SJCRH30 (cell line): ENCODE results near the gene CNTNAP2. TPM values are rescaled to one million over a fixed set of nuclear protein-coding genes. Genes with fewer than 3 reads are reported as not detected.

ENCODE experiments used
- DNase-seq, 2 experiments: peaks; one replicate each; pipeline ENCODE4 v3.0.0-alpha.2; 2015 to 2020
- H3K27ac ChIP-seq: fragments of 250-450 bp; sonication (Bioruptor Pico); 2 replicates; pipeline ENCODE4 v1.5.1; 2020; ENCODE audit warnings: mild to moderate bottlenecking, moderate library complexity
- H3K27me3 ChIP-seq: fragments of 250-450 bp; sonication (Bioruptor Pico); 2 replicates; pipeline ENCODE4 v1.5.1; 2020; ENCODE audit warnings: mild to moderate bottlenecking, moderate library complexity
- H3K36me3 ChIP-seq: fragments of 250-450 bp; sonication (Bioruptor Pico); 2 replicates; pipeline ENCODE4 v1.5.1; 2020; ENCODE audit warnings: mild to moderate bottlenecking, moderate library complexity
- H3K4me1 ChIP-seq: fragments of 250-450 bp; sonication (Bioruptor Pico); 2 replicates; pipeline ENCODE4 v1.5.1; 2020; ENCODE audit warnings: mild to moderate bottlenecking, moderate library complexity
- H3K4me3 ChIP-seq: fragments of 250-450 bp; sonication (Bioruptor Pico); 2 replicates; pipeline ENCODE4 v1.5.1; 2020; ENCODE audit warnings: mild to moderate bottlenecking, moderate library complexity
- H3K9me3 ChIP-seq: fragments of 250-450 bp; sonication (Bioruptor Pico); replicated peaks from 2 replicates; pipeline ENCODE4 v1.5.1; 2020; ENCODE audit warnings: mild to moderate bottlenecking, moderate library complexity
- total RNA-seq: library from RNA; depleted of rRNA; stranded (reverse); fragments of >200 nt; shearing (Covaris generic); gene quantifications from 2 replicates; pipeline ENCODE4 v1.2.3, GENCODE V29; 2014

Gene CNTNAP2
- total RNA-seq, 1 experiment from 2014 or later = not detected

GRCh38 chr7:146656988-146657387, 540.4 kb downstream of the CNTNAP2 start:
- H3K27ac ChIP-seq = no peak overlapping the region
- H3K4me3 ChIP-seq = no peak overlapping the region
- no peaks in the 10 kb centered on the region for H3K9me3 ChIP-seq
- H3K4me1 ChIP-seq = peaks cover 16% of the 10 kb centered on the region
- no peaks in the 10 kb centered on the region for H3K27me3 ChIP-seq
- DNase-seq = no peak
- no peaks in the 10 kb centered on the region for H3K36me3 ChIP-seq

DNA sequence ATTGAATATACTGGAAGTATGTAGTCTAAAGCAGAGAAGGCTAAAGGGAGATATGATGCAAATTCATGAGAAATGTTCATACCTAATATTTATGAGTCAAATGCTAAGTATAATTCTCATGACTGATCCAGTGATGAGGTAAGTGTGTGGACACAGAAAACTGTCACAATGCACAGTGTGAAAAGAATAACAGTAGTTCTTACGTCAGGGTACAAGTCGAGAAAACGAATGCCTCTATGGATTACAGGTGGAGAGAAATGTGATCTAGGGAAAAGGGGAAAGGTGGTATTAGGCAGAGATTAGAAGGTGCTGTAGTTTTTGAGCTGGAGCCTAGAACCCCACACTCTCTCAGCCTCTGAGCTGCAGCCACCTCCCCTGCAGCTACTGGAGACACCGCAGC, 542.0 kb downstream of the CNTNAP2 start:
- DNase-seq = no peak
- Histone ChIP-seq H3K4me1 (peaks cover 16% of the 10 kb centered on the region), H3K36me3 (no peaks in the 10 kb centered on the region), H3K4me3 (no peak overlapping the region), H3K9me3 (no peaks in the 10 kb centered on the region), H3K27me3 (no peaks in the 10 kb centered on the region), H3K27ac (no peak overlapping the region)

DNA sequence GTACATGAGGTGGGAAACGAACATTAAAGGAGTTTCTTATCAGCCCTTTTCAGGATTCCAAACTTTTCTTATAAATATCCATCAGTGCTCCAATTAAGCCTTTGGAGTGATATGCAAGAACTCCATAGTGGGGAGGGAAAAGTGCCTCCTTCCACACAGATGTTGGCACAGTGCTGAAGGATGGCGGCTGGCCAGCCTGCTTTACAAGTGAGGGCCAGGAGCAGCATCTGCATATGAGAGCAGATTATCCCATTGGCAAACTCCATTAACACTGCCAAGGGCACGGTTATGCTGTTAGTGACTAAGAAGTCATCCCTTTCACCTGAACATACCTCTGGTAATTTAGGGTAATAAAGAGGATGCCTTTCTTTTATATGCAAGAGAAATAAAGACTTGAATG, 543.1 kb downstream of the CNTNAP2 start:
- H3K36me3 ChIP-seq = no peaks in the 10 kb centered on the region
- H3K4me3 ChIP-seq = no peak overlapping the region
- no peaks in the 10 kb centered on the region for H3K9me3 ChIP-seq
- no peaks in the 10 kb centered on the region for H3K27me3 ChIP-seq
- H3K4me1 ChIP-seq = peaks cover 16% of the 10 kb centered on the region
- DNase-seq = no peak
- no peak overlapping the region for H3K27ac ChIP-seq

GRCh38 chr7:146660839-146661238, 544.2 kb downstream of the CNTNAP2 start:
- Histone ChIP-seq H3K36me3 (no peaks in the 10 kb centered on the region), H3K27me3 (no peaks in the 10 kb centered on the region), H3K4me1 (peaks cover 10% of the 10 kb centered on the region), H3K4me3 (no peak overlapping the region), H3K27ac (no peak overlapping the region), H3K9me3 (no peaks in the 10 kb centered on the region)
- DNase-seq = no peak

DNA sequence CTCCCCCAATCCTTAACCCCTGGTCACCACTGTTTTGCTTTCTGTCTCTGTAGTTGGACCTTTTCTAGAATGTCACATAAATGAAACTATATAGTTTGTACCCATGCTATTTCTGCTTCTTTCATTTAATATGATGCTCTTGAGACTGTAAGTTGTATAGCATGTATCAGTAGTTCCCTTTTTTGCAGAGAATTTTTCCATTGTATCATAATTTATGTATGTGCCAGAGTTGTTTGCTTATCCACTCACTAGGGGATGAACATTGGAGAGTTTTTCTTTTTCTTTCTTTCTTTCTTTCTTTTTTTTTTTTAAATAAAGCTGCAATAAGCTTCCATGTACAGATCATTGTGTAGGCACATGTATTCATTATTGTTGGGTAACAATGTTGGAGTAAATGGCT, 544.8 kb downstream of the CNTNAP2 start:
- Histone ChIP-seq H3K4me1 (peaks cover 4% of the 10 kb centered on the region; the same call in 1 of the 2 replicates), H3K9me3 (no peaks in the 10 kb centered on the region), H3K27ac (no peak overlapping the region), H3K4me3 (no peak overlapping the region), H3K36me3 (no peaks in the 10 kb centered on the region), H3K27me3 (no peaks in the 10 kb centered on the region)
- no peak for DNase-seq

GRCh38 chr7:146661929-146662328, 545.3 kb downstream of the CNTNAP2 start:
- H3K9me3 ChIP-seq = no peaks in the 10 kb centered on the region
- H3K4me1 ChIP-seq = no peaks in the 10 kb centered on the region
- no peaks in the 10 kb centered on the region for H3K36me3 ChIP-seq
- H3K27me3 ChIP-seq = no peaks in the 10 kb centered on the region
- no peak overlapping the region for H3K4me3 ChIP-seq
- no peak for DNase-seq
- H3K27ac ChIP-seq = no peak overlapping the region

DNA sequence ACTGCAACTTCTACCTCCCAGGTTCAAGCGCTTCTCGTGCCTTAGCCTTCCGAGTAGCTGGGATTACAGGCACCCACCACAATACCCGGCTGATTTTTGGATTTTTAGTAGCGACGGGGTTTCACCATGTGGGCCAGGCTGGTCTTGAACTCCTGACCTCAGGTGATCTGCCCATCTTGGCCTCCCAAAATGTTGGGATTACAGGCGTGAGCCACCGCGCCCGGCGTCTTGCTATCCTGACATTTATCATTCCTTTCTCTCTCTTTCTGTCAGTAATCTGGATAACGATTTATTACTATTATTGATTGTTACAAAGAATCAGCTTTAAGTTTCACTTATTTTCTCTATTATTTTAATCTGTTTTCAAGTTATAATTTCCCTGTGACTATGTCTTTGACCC, 548.4 kb downstream of the CNTNAP2 start:
- Histone ChIP-seq H3K9me3 (no peaks in the 10 kb centered on the region), H3K27me3 (no peaks in the 10 kb centered on the region; the same call in 1 of the 2 replicates), H3K27ac (no peak overlapping the region), H3K4me3 (no peak overlapping the region), H3K36me3 (no peaks in the 10 kb centered on the region), H3K4me1 (no peaks in the 10 kb centered on the region)
- no peak for DNase-seq

DNA sequence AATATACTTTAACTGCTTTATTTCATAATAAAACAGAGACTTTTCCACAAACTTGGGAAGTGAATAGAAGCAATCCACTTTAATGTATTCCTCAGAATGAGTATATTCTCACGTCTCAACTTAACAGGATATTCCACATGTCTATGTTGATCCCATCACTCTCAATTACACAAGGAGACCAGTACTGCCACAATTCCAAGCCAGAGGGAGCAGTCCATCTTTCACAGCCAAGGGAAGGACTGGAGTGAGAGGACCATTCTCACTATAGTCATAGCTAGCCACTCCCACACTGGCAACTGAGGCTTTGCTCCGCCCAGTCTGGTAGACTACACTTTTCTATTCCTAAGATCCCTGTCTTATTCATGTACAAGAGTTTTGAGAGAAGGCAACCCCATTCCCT, 553.9 kb downstream of the CNTNAP2 start:
- Histone ChIP-seq H3K4me3 (no peak overlapping the region), H3K4me1 (no peaks in the 10 kb centered on the region), H3K27ac (no peak overlapping the region), H3K27me3 (peaks cover 6% of the 10 kb centered on the region), H3K36me3 (no peaks in the 10 kb centered on the region), H3K9me3 (no peaks in the 10 kb centered on the region)
- no peak for DNase-seq

DNA sequence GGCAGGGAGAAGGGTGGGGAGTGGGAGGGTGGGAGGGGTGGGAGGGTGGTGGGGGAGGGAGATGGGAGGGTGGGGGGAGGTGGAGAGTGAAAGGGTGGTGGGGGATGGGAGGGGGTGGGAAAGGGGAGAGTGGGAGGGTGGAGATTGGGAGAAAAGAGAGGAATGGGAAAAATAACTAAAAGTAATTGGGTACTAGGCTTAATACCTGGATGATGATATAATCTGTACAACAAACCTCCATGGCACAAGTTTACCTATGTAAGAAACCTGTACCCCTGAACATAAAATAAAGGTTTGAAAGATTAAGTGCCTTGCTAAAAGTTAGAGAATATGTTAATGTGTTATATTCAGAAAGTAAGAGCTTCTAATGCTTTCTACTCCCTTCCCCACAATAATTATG, 564.9 kb downstream of the CNTNAP2 start:
- no peak for DNase-seq
- no peaks in the 10 kb centered on the region for H3K9me3 ChIP-seq
- no peak overlapping the region for H3K27ac ChIP-seq
- no peaks in the 10 kb centered on the region for H3K27me3 ChIP-seq
- no peaks in the 10 kb centered on the region for H3K36me3 ChIP-seq
- H3K4me1 ChIP-seq = no peaks in the 10 kb centered on the region
- H3K4me3 ChIP-seq = no peak overlapping the region

DNA sequence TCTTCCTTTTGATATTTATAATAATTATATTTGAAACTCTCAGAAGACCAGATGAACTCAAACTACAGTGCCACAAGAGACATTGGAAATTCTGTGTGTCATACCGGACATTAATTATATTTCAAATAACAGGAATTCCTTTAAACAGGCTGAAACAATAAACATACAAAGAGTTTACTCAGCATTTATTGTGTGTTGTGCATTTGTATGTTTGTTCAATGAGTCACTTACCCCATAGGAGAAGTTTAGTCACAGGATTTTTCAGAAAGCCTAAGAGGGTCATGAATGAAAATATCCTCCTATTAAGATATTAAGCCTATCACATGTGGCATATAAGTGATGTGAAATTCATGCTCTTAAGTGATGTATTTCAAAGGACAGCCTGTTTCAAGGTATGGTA, 566.8 kb downstream of the CNTNAP2 start:
- H3K36me3 ChIP-seq = no peaks in the 10 kb centered on the region
- H3K4me3 ChIP-seq = no peak overlapping the region
- no peaks in the 10 kb centered on the region for H3K27me3 ChIP-seq
- H3K27ac ChIP-seq = no peak overlapping the region
- H3K4me1 ChIP-seq = no peaks in the 10 kb centered on the region
- no peaks in the 10 kb centered on the region for H3K9me3 ChIP-seq
- no peak for DNase-seq

DNA sequence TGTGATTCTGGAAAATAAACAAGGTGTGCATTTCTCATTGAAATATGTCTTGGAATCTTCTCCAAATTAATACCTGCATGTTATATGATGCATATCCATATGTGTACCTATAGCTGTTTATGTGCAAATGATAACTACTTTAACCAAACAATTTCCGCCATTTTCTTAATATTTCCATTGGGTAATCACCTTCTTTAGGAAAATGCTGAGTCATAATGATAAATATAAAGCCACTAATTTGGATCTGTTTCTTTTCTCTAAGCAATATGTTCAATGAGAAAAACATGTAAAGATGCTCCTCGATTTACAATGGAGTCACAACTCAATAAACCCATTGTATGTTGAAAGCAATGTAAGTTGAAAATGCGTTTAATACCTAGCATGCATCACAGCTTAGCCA, 574.4 kb downstream of the CNTNAP2 start:
- no peaks in the 10 kb centered on the region for H3K9me3 ChIP-seq
- H3K27me3 ChIP-seq = no peaks in the 10 kb centered on the region
- no peaks in the 10 kb centered on the region for H3K36me3 ChIP-seq
- H3K4me3 ChIP-seq = no peak overlapping the region
- H3K4me1 ChIP-seq = no peaks in the 10 kb centered on the region
- no peak overlapping the region for H3K27ac ChIP-seq
- DNase-seq = no peak

DNA sequence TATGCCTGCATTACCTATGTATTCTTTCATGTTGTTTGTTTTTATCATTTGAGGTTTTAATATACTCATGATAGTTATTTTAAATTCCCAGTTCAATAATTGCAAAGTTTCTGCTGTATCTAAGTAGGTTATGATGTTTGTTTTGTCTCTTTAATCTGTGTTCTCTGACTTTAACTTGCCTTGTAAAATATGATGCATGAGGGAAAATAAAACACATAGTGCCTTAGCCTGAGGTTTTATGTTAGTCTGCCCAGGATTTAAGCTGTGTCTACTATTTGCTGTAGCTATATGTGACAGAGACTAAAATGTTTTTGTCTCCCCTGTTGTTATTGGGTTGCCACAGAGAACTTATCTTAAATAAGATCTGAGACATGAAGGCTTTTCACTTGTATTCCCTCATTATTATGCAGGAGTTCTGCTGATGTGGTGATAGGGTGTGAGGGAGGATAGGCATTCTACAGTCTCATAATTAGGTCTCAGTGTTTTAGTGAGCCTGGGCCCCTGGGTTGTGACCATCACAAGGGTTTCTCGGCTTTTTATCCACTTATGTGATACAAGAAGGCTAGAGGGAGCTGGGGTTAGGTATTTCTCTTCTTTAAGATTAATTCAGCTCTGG, 582.5 kb downstream of the CNTNAP2 start:
- peaks cover 5% of the 10 kb centered on the region; the same call in 1 of the 2 replicates for H3K27me3 ChIP-seq
- no peaks in the 10 kb centered on the region for H3K36me3 ChIP-seq
- DNase-seq = no peak
- no peaks in the 10 kb centered on the region for H3K4me1 ChIP-seq
- no peak overlapping the region for H3K27ac ChIP-seq
- H3K9me3 ChIP-seq = no peaks in the 10 kb centered on the region
- no peak overlapping the region for H3K4me3 ChIP-seq

GRCh38 chr7:146700015-146700560, 583.5 kb downstream of the CNTNAP2 start:
- Histone ChIP-seq H3K27ac (no peak overlapping the region), H3K9me3 (no peaks in the 10 kb centered on the region), H3K27me3 (peaks cover 5% of the 10 kb centered on the region; the same call in 1 of the 2 replicates), H3K4me3 (no peak overlapping the region), H3K4me1 (no peaks in the 10 kb centered on the region), H3K36me3 (no peaks in the 10 kb centered on the region)
- no peak for DNase-seq

GRCh38 chr7:146701166-146701565, 584.6 kb downstream of the CNTNAP2 start:
- no peaks in the 10 kb centered on the region for H3K36me3 ChIP-seq
- H3K27ac ChIP-seq = no peak overlapping the region
- peaks cover 5% of the 10 kb centered on the region; the same call in 1 of the 2 replicates for H3K27me3 ChIP-seq
- no peaks in the 10 kb centered on the region for H3K9me3 ChIP-seq
- no peak overlapping the region for H3K4me3 ChIP-seq
- DNase-seq = no peak
- H3K4me1 ChIP-seq = no peaks in the 10 kb centered on the region

DNA sequence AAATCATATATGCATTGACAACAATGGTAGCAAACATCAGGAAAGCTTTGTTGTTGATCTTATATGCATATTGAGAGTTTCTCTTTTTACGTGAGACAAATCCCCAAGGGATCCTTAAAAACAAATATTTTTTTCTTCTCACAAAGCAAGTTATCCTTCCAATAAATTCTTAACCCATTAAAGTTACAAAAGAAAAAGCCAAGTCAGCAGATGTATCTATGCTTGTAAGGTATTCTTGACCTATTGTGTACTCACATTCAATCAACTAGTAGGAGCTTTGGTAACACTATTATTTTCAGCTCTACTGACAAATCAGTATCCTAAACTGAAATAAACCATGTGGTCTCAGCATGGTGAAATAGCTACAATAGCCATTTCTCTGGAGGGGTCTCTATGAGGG, 586.3 kb downstream of the CNTNAP2 start:
- Histone ChIP-seq H3K4me3 (no peak overlapping the region), H3K36me3 (no peaks in the 10 kb centered on the region), H3K9me3 (no peaks in the 10 kb centered on the region), H3K27ac (no peak overlapping the region), H3K27me3 (no peaks in the 10 kb centered on the region; the same call in 1 of the 2 replicates), H3K4me1 (no peaks in the 10 kb centered on the region)
- no peak for DNase-seq

GRCh38 chr7:146709451-146710027, 592.9 kb downstream of the CNTNAP2 start:
- no peaks in the 10 kb centered on the region for H3K9me3 ChIP-seq

More at GRCh38 chr7:146709451-146710027, 592.9 kb downstream of the CNTNAP2 start:
- Histone ChIP-seq H3K27me3 (no peaks in the 10 kb centered on the region), H3K4me1 (no peaks in the 10 kb centered on the region), H3K27ac (no peak overlapping the region), H3K36me3 (no peaks in the 10 kb centered on the region), H3K4me3 (no peak overlapping the region)
- no peak for DNase-seq
